ENCODE measurements around the gene PAX4. TPM values are rescaled to one million over a fixed set of nuclear protein-coding genes. Genes with fewer than 3 reads are reported as not detected.
"Not testable (repeated sequence)": the region's sequence is repeated elsewhere in the genome, so short reads cannot be mapped to it uniquely, and the experiment has no call there.

Gene PAX4
- polyA plus RNA-seq, 3 donors, result not detected

GRCh38 chr7:127587663-127588018 lies 30.3 kb downstream of the PAX4 start:
- no peak for DNase-seq

- no peak for DNase-seq
Measured at GRCh38 chr7:127586346-127586745, 31.6 kb downstream of the PAX4 start.

- peak; percentile 90 for DNase-seq
Measured at GRCh38 chr7:127585044-127585953, 32.6 kb downstream of the PAX4 start, which contains the start of gene GCC1. Gene GCC1 (minus strand): TSS chr7:127585596. CDS start chr7:127585182, 414 bp downstream.

GRCh38 chr7:127584648-127585043 lies 33.3 kb downstream of the PAX4 start:
- no peak for DNase-seq

GRCh38 chr7:127582361-127582760 lies 35.6 kb downstream of the PAX4 start:
- no peak for DNase-seq

GRCh38 chr7:127581716-127582115 lies 36.2 kb downstream of the PAX4 start:
- no peak for DNase-seq

- DNase-seq, result no peak
Measured at GRCh38 chr7:127580612-127581011, 37.3 kb downstream of the PAX4 start.

- DNase-seq, result no peak
Measured at GRCh38 chr7:127578711-127579275, 39.1 kb downstream of the PAX4 start.

GRCh38 chr7:127578036-127578684 lies 39.8 kb downstream of the PAX4 start:
- no peak for DNase-seq

- no peak for DNase-seq
Measured at GRCh38 chr7:127571741-127572505, 46.0 kb downstream of the PAX4 start.

- not testable (repeated sequence) for DNase-seq
Measured at GRCh38 chr7:127568034-127568433, 49.9 kb downstream of the PAX4 start.

GRCh38 chr7:127566242-127566641 lies 51.7 kb downstream of the PAX4 start:
- DNase-seq, result no peak

Other genes starting within 250 kb of the PAX4 start
- gene ZNF800, start 225.4 kb downstream of the PAX4 start, polyA plus RNA-seq (ENCODE audit: insufficient read length in 3 of 3), result 10 to 100 TPM; 17.7 to 22.2 (median 22.1) TPM
- 10 to 100 TPM; 15.9 to 17.0 (median 15.9) TPM for gene GCC1, start 32.5 kb downstream of the PAX4 start, polyA plus RNA-seq (ENCODE audit: insufficient read length in 3 of 3)
- 100 to 1,000 TPM; 178 to 228 (median 208) TPM for gene ARF5, start 29.7 kb downstream of the PAX4 start, polyA plus RNA-seq (ENCODE audit: insufficient read length in 3 of 3)
- gene FSCN3, start 24.4 kb downstream of the PAX4 start, polyA plus RNA-seq (ENCODE audit: insufficient read length in 3 of 3), result under 1 TPM; 0.27 to 0.67 (median 0.52) TPM
- 100 to 1,000 TPM; 135 to 142 (median 137) TPM for gene SND1, start 34.1 kb upstream of the PAX4 start, polyA plus RNA-seq (ENCODE audit: insufficient read length in 3 of 3)

Measured in renal pelvis (tissue), 4 donors.